Measurements from ENCODE around the gene ADM.

Gene ADM

DNA sequence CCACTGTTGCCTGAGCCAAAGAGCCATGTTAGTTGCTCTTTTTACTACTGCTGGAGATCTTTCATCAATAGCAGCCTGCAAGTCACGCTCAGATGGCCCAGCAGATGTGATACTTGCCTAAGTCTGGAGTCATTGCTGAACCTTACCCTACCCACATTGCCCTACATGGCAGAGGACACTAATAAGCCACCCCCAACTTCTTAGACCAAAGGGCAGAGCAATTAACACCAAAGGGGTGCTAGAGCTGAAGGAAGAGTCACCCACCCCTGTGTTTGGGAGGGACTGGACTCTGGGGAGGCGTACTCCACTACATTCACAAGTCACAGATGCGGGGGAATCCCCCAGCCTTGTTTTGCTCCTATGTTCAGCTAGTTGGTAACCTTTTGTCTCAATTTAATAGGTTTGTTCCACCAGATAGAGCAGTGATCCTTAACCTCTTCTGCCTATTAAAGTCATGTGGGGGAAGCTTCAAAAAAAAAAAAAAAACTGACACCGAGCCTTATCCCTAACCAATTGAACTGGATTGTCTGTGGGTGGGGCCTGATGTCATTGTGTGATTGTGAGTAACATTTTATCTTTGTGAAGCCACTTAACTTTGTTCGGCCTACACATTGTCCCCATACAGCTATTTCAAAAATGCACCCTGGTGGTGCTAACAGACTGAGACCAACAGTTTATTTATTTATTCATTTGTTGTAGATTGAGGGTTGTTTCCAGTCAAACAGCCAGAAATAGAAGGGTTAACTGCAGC is 13.1 kb downstream of the ADM start:
- Histone ChIP-seq H3K9me3 (replicated peaks; ENCODE audit: insufficient read depth, low read length) (no peaks in the 10 kb centered on the region), H3K4me2 (ENCODE audit: low read depth, low read length) (peak overlapping the region; percentile 46), H3K4me3 (ENCODE audit: low read length) (peak overlapping the region; percentile 3; the same call in 1 of the 2 replicates), H3K27ac (ENCODE audit: low read length) (peak overlapping the region; percentile 89), H3K36me3 (replicated peaks; ENCODE audit: insufficient read depth, low read length) (no peaks in the 10 kb centered on the region), H3K27me3 (replicated peaks; ENCODE audit: insufficient read depth, low read length) (no peaks in the 10 kb centered on the region), H3K9me2 (replicated peaks; ENCODE audit: insufficient read depth, low read length) (no peaks in the 10 kb centered on the region), H3F3A (ENCODE audit: insufficient read depth, low read length) (peaks cover 57% of the 10 kb centered on the region), H3K4me1 (ENCODE audit: low read length) (peaks cover 61% of the 10 kb centered on the region), H3K79me2 (ENCODE audit: low read length) (peaks cover 2% of the 10 kb centered on the region), H3K9ac (ENCODE audit: low read length) (peak overlapping the region; percentile 46), H2AFZ (ENCODE audit: low read length) (peak overlapping the region; percentile 13; the same call in 1 of the 2 replicates), H4K20me1 (ENCODE audit: insufficient read depth, low read length) (no peaks in the 10 kb centered on the region)
- TF ChIP-seq EZH2 (optimal IDR thresholded peaks at IDR 0.05; ENCODE audit: low read depth, low read length) (no peak), EZH2phosphoT487 (IDR thresholded peaks at IDR 0.05; ENCODE audit: low read length) (no peak)
- TF ChIP-seq, protein P1, sequence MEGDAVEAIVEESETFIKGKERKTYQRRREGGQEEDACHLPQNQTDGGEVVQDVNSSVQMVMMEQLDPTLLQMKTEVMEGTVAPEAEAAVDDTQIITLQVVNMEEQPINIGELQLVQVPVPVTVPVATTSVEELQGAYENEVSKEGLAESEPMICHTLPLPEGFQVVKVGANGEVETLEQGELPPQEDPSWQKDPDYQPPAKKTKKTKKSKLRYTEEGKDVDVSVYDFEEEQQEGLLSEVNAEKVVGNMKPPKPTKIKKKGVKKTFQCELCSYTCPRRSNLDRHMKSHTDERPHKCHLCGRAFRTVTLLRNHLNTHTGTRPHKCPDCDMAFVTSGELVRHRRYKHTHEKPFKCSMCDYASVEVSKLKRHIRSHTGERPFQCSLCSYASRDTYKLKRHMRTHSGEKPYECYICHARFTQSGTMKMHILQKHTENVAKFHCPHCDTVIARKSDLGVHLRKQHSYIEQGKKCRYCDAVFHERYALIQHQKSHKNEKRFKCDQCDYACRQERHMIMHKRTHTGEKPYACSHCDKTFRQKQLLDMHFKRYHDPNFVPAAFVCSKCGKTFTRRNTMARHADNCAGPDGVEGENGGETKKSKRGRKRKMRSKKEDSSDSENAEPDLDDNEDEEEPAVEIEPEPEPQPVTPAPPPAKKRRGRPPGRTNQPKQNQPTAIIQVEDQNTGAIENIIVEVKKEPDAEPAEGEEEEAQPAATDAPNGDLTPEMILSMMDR (IDR thresholded peaks at IDR 0.05; ENCODE audit: low read length) = no peak
- DNase-seq = peak; percentile 76

DNA sequence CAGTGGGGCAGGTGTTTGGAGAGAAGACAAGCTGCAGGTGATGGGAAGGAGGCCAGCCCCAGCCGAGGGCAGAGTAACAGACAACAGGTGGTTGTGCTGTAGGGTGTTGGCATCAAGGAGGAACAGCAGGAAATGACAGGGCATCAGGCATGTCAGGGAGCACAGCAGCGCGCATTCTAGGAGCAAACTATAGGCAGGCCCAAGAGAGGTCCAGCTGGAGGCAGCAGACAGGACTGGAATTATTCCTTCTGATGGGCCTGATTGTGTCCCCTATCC is 13.6 kb downstream of the ADM start:
- H3K9me2 ChIP-seq (replicated peaks; ENCODE audit: insufficient read depth, low read length) = no peaks in the 10 kb centered on the region
- H3K27me3 ChIP-seq (replicated peaks; ENCODE audit: insufficient read depth, low read length) = no peaks in the 10 kb centered on the region
- peak overlapping the region; percentile 46 for H3K9ac ChIP-seq (ENCODE audit: low read length)
- H3K4me3 ChIP-seq (ENCODE audit: low read length) = 0 out of 2 replicates have a peak overlapping the region, but pooled peaks have one; percentile 3
- peak; percentile 63 for DNase-seq
- H2AFZ ChIP-seq (ENCODE audit: low read length) = peak overlapping the region; percentile 13; the same call in 1 of the 2 replicates
- no peaks in the 10 kb centered on the region for H3K36me3 ChIP-seq (replicated peaks; ENCODE audit: insufficient read depth, low read length)
- no peaks in the 10 kb centered on the region for H3K9me3 ChIP-seq (replicated peaks; ENCODE audit: insufficient read depth, low read length)
- H3F3A ChIP-seq (ENCODE audit: insufficient read depth, low read length) = peaks cover 53% of the 10 kb centered on the region
- peak overlapping the region; percentile 89 for H3K27ac ChIP-seq (ENCODE audit: low read length)
- H4K20me1 ChIP-seq (ENCODE audit: insufficient read depth, low read length) = no peaks in the 10 kb centered on the region
- H3K4me1 ChIP-seq (ENCODE audit: low read length) = peaks cover 61% of the 10 kb centered on the region
- peaks cover 2% of the 10 kb centered on the region for H3K79me2 ChIP-seq (ENCODE audit: low read length)
- TF ChIP-seq, protein P1 (IDR thresholded peaks at IDR 0.05; ENCODE audit: low read length) = no peak
- TF ChIP-seq EZH2phosphoT487 (IDR thresholded peaks at IDR 0.05; ENCODE audit: low read length) = no peak
- no peak for TF ChIP-seq EZH2 (optimal IDR thresholded peaks at IDR 0.05; ENCODE audit: low read depth, low read length)
- peak overlapping the region; percentile 46; the same call in 1 of the 2 replicates for H3K4me2 ChIP-seq (ENCODE audit: low read depth, low read length)

DNA sequence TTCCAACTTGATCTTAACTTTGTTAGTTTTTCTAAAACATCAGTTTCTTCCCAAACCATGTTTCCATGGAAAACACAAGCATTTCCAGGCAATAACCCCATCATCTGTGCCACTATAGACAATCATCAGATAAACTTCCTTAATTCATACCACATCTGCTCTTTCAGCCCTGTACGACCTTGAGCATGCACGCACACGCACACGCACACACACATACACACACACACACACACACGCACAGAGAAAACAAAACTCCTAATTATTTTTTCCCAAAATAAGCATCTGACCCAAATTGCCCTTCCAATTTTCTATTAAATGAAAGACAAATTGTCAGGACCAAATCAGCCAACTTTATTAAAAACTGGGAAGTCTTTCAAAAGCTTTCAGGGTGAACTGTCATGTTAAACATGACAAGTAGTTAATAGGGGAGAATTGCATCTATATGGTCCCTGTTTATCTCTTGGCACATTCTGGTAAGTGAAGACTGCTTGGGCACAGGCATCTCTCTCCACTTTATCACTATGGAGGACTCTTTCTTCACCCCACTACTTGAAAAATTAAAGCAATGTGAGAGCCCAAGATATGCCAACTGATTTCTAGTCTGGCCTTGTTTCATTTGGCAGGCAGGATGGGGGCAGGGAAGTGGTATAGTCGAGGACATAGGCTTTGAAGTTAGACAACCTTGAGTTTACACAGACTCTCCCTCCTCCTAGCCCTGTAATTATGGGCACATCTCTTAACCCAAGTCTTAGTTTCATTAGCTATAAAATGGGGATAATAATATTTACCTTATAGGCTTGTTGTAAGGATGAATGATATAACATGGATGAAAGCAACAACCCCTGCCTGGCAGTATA is 15.1 kb downstream of the ADM start:
- Histone ChIP-seq H3K27me3 (replicated peaks; ENCODE audit: insufficient read depth, low read length) (no peaks in the 10 kb centered on the region), H3K79me2 (ENCODE audit: low read length) (peaks cover 2% of the 10 kb centered on the region), H3K4me1 (ENCODE audit: low read length) (peaks cover 61% of the 10 kb centered on the region), H2AFZ (ENCODE audit: low read length) (no peak overlapping the region), H3K36me3 (replicated peaks; ENCODE audit: insufficient read depth, low read length) (no peaks in the 10 kb centered on the region), H3K27ac (ENCODE audit: low read length) (peak overlapping the region; percentile 89; the same call in 1 of the 2 replicates), H3K4me3 (ENCODE audit: low read length) (no peak overlapping the region), H4K20me1 (ENCODE audit: insufficient read depth, low read length) (no peaks in the 10 kb centered on the region), H3K9me2 (replicated peaks; ENCODE audit: insufficient read depth, low read length) (no peaks in the 10 kb centered on the region), H3F3A (ENCODE audit: insufficient read depth, low read length) (peaks cover 44% of the 10 kb centered on the region), H3K9me3 (replicated peaks; ENCODE audit: insufficient read depth, low read length) (no peaks in the 10 kb centered on the region), H3K9ac (ENCODE audit: low read length) (no peak overlapping the region), H3K4me2 (ENCODE audit: low read depth, low read length) (no peak overlapping the region)
- TF ChIP-seq, protein P1 (IDR thresholded peaks at IDR 0.05; ENCODE audit: low read length) = no peak
- TF ChIP-seq EZH2phosphoT487 (IDR thresholded peaks at IDR 0.05; ENCODE audit: low read length) (no peak), EZH2 (optimal IDR thresholded peaks at IDR 0.05; ENCODE audit: low read depth, low read length) (no peak)
- no peak for DNase-seq

All from MM.1S (cell line).